ENCODE data around the gene CCDC197. TPM values are rescaled to one million over a fixed set of nuclear protein-coding genes. Genes with fewer than 3 reads are reported as not detected.

The CCDC197 gene
- polyA plus RNA-seq, 1 donor, result not detected

- Histone ChIP-seq H3K9me3 (ENCODE audit: control insufficient read depth, low read depth, low read length) (no peaks in the 10 kb centered on the region), H3K27ac (ENCODE audit: low read length) (peak overlapping the region; percentile 4), H3K27me3 (ENCODE audit: control insufficient read depth, insufficient read depth, low read length) (no peaks in the 10 kb centered on the region), H3K36me3 (ENCODE audit: control insufficient read depth, insufficient read depth, low read length) (no peaks in the 10 kb centered on the region), H3K4me3 (ENCODE audit: low read length) (no peak overlapping the region), H3K4me1 (ENCODE audit: control insufficient read depth, insufficient read depth, low read length) (peaks cover 26% of the 10 kb centered on the region)
- WGBS (ENCODE audit: insufficient coverage, low lambda C conversion rate), result no CpG with 5 or more reads among the region's 16 CpGs
- DNase-seq, result no peak
Measured at GRCh38 chr14:93962701-93963601, 34.1 kb upstream of the CCDC197 start.

- WGBS (ENCODE audit: insufficient coverage, low lambda C conversion rate), result no CpG with 5 or more reads among the region's 4 CpGs
- Histone ChIP-seq H3K27me3 (ENCODE audit: control insufficient read depth, insufficient read depth, low read length) (no peaks in the 10 kb centered on the region), H3K4me3 (ENCODE audit: low read length) (no peak overlapping the region), H3K9me3 (ENCODE audit: control insufficient read depth, low read depth, low read length) (no peaks in the 10 kb centered on the region), H3K36me3 (ENCODE audit: control insufficient read depth, insufficient read depth, low read length) (no peaks in the 10 kb centered on the region), H3K4me1 (ENCODE audit: control insufficient read depth, insufficient read depth, low read length) (peaks cover 19% of the 10 kb centered on the region), H3K27ac (ENCODE audit: low read length) (no peak overlapping the region)
- no peak for DNase-seq
Measured at GRCh38 chr14:93963692-93964091, 33.4 kb upstream of the CCDC197 start.

DNA sequence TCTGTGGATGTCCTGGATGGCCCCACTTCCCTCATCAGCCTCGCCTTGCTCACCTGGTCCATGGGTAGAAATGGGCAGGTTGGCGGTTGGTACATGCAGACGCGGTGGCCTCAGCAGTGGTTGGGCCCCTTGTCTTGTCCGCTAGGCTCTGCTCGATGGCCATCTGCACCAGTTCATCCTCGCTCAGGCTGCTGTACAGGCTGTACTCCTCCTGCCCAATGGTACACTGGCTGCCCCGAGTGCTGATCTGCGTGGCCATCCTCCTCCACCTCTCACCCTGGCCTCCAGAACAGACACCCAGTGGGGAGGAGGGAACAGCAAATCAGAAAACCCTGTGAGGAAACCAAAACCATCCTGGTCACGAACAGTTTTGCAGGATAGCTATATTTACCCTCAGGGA is 32.8 kb upstream of the CCDC197 start:
- DNase-seq, result no peak
- Histone ChIP-seq H3K4me3 (ENCODE audit: low read length) (no peak overlapping the region), H3K4me1 (ENCODE audit: control insufficient read depth, insufficient read depth, low read length) (peaks cover 13% of the 10 kb centered on the region), H3K9me3 (ENCODE audit: control insufficient read depth, low read depth, low read length) (no peaks in the 10 kb centered on the region), H3K27ac (ENCODE audit: low read length) (no peak overlapping the region), H3K36me3 (ENCODE audit: control insufficient read depth, insufficient read depth, low read length) (no peaks in the 10 kb centered on the region), H3K27me3 (ENCODE audit: control insufficient read depth, insufficient read depth, low read length) (no peaks in the 10 kb centered on the region)
- no CpG with 5 or more reads among the region's 10 CpGs for WGBS (ENCODE audit: insufficient coverage, low lambda C conversion rate)

- Histone ChIP-seq H3K27ac (ENCODE audit: low read length) (no peak overlapping the region), H3K36me3 (ENCODE audit: control insufficient read depth, insufficient read depth, low read length) (no peaks in the 10 kb centered on the region), H3K27me3 (ENCODE audit: control insufficient read depth, insufficient read depth, low read length) (no peaks in the 10 kb centered on the region), H3K4me1 (ENCODE audit: control insufficient read depth, insufficient read depth, low read length) (peaks cover 8% of the 10 kb centered on the region), H3K4me3 (ENCODE audit: low read length) (no peak overlapping the region), H3K9me3 (ENCODE audit: control insufficient read depth, low read depth, low read length) (no peaks in the 10 kb centered on the region)
- 93% methylated on average over 2 of the region's 3 CpGs for WGBS (ENCODE audit: insufficient coverage, low lambda C conversion rate)
- DNase-seq, result no peak
Measured at GRCh38 chr14:93964820-93965286, 32.2 kb upstream of the CCDC197 start.

DNA sequence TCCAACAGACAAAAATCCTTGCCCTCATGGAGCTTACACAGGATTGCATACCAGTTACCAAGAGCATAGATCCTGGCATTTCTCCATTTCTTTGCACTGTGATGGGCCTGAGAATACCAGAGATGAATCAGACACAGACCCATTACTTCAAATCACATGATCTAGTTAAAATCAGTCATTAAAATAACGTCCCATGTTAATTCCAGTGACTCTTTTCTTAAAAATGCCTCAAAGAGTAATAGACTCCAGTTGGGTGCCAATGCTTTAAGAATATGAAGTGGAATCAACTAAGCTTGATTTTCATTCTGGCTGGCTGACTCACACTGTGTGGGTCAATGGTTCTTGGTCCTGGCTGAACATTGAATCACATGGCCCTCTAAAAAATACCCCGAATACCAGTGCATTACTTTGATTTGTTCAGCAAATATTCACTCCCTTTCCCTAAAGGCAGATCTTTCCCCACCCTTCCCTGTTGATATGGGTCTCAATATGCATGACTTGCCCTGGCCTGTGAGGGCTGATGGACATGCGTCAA is 31.7 kb upstream of the CCDC197 start:
- no peak overlapping the region for H3K27ac ChIP-seq (ENCODE audit: low read length)
- H3K27me3 ChIP-seq (ENCODE audit: control insufficient read depth, insufficient read depth, low read length), result no peaks in the 10 kb centered on the region
- no peak overlapping the region for H3K4me3 ChIP-seq (ENCODE audit: low read length)
- no peaks in the 10 kb centered on the region for H3K36me3 ChIP-seq (ENCODE audit: control insufficient read depth, insufficient read depth, low read length)
- no peak for DNase-seq
- no CpG with 5 or more reads among the region's 3 CpGs for WGBS (ENCODE audit: insufficient coverage, low lambda C conversion rate)
- peaks cover 3% of the 10 kb centered on the region for H3K4me1 ChIP-seq (ENCODE audit: control insufficient read depth, insufficient read depth, low read length)
- H3K9me3 ChIP-seq (ENCODE audit: control insufficient read depth, low read depth, low read length), result no peaks in the 10 kb centered on the region

DNA sequence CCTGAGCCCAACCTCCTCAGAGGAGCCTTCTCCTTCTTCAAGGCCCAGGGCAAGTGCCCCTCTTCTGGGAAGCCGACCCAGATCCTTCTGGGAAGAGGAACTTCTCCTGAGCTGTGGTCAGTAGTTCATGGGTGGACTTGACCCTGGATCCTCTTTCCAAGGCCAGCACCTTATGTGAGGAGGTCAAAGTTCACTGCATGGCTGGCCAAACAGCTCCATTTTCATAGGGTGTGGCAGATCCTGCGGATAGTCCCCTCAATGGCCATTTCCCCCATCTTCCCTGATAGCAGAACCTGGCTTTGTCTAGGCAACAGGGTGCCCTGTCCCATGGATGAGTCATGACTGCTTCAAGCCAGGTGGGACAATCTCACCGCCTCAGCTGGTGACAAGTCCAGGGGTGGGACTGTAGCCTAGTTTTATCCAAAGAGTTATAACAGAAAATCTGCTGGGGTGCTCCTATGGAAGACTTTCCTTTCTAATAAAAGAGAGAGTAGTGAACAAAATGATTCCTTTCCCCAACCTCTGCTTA is 31.1 kb upstream of the CCDC197 start:
- Histone ChIP-seq H3K9me3 (ENCODE audit: control insufficient read depth, low read depth, low read length) (no peaks in the 10 kb centered on the region), H3K4me3 (ENCODE audit: low read length) (no peak overlapping the region), H3K27me3 (ENCODE audit: control insufficient read depth, insufficient read depth, low read length) (no peaks in the 10 kb centered on the region), H3K27ac (ENCODE audit: low read length) (no peak overlapping the region), H3K4me1 (ENCODE audit: control insufficient read depth, insufficient read depth, low read length) (no peaks in the 10 kb centered on the region), H3K36me3 (ENCODE audit: control insufficient read depth, insufficient read depth, low read length) (no peaks in the 10 kb centered on the region)
- WGBS (ENCODE audit: insufficient coverage, low lambda C conversion rate), result no CpG with 5 or more reads among the region's 3 CpGs
- DNase-seq, result no peak

DNA sequence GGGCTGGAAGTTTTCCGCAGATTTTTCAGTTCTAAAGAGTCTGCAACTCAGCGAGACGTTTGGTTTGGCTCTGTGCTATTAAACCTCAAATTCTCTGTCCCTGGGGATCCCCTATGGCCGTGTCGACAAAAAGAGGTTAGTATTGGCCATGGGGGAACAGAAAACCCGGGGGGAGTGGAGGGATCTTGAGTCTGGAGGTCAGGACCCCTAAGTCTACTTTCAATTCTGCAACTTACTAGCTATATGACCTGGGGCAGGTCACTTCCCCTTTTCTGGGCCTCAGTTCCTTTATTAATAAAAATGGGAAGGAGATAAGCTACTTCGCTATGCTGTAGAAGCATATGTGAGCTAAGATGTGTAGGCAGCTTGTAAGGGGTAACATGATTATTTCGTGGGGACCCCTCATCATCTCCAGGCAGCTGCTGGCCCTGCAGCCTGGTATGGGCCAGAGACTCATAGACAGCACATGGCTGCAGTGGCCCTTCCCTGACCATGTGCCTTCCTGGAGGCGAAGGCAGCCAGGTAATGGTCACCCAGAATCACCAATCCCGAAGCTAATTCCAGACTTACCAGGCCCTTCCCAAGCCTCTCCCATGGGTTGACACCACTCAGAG is 29.4 kb upstream of the CCDC197 start:
- Histone ChIP-seq H3K27me3 (ENCODE audit: control insufficient read depth, insufficient read depth, low read length) (no peaks in the 10 kb centered on the region), H3K4me3 (ENCODE audit: low read length) (no peak overlapping the region), H3K4me1 (ENCODE audit: control insufficient read depth, insufficient read depth, low read length) (no peaks in the 10 kb centered on the region), H3K27ac (ENCODE audit: low read length) (no peak overlapping the region), H3K9me3 (ENCODE audit: control insufficient read depth, low read depth, low read length) (no peaks in the 10 kb centered on the region), H3K36me3 (ENCODE audit: control insufficient read depth, insufficient read depth, low read length) (no peaks in the 10 kb centered on the region)
- WGBS (ENCODE audit: insufficient coverage, low lambda C conversion rate), result no CpG with 5 or more reads among the region's 10 CpGs
- DNase-seq, result no peak

DNA sequence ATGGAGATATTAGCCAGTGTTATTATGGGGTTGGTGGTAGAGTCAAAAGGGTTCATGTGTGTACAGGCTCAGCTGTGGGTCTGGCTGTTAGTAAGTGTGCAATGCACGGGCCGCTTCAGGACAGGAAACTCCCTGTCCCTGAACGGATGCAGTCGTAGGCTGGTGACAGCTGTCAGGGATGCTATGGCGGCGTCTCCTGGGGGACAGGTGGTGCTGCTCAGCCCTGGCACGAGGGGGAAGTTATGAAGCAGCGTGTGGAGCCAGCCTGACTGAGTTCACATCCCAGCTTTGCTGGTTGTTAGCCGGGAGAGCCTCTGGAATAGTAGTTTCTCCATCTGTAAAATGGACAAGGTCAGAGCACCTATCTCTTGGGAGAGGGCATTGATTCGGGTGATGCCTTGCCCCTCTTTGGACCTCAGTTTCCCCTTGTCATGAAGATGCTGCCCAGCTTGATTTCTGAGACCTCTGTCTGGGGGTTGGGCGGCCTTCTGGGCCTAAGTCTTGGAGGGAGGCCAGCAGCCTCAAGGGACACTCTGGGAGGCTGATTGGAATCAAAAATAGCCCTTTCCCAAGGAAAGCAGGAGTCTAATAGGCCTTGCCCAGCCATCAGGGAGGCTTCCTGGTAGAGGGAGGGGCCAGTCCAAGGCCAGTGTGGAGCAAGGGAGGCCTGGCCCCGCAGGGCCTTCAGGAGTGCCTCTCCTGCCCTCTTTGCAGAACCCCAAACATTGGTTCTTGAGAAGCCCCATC is 27.8 kb upstream of the CCDC197 start:
- no peaks in the 10 kb centered on the region for H3K36me3 ChIP-seq (ENCODE audit: control insufficient read depth, insufficient read depth, low read length)
- H3K27ac ChIP-seq (ENCODE audit: low read length), result no peak overlapping the region
- H3K4me3 ChIP-seq (ENCODE audit: low read length), result no peak overlapping the region
- DNase-seq, result no peak
- H3K27me3 ChIP-seq (ENCODE audit: control insufficient read depth, insufficient read depth, low read length), result no peaks in the 10 kb centered on the region
- WGBS (ENCODE audit: insufficient coverage, low lambda C conversion rate), result no CpG with 5 or more reads among the region's 12 CpGs
- H3K9me3 ChIP-seq (ENCODE audit: control insufficient read depth, low read depth, low read length), result no peaks in the 10 kb centered on the region
- H3K4me1 ChIP-seq (ENCODE audit: control insufficient read depth, insufficient read depth, low read length), result no peaks in the 10 kb centered on the region

DNA sequence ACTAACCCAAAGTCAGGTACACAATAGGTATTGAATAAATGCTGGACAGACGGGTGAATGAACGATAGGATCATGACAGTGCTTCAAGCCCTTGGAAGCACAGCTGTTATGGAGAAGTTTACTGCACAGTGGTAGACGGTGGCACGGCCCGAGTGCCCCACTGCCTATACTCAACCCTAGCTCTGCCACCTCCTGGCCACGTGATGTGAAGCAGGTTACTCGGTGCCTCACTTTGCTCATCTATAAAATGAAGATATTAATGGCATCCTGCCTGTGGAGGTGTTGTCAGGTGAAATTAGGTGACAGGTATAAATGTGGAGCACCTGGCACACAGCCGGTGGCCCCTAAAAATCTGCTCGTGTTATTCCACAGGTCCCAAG is 26.5 kb upstream of the CCDC197 start:
- WGBS (ENCODE audit: insufficient coverage, low lambda C conversion rate), result no CpG with 5 or more reads among the region's 9 CpGs
- peak in 1 of 2 donors; percentile 38 for DNase-seq
- Histone ChIP-seq H3K4me3 (ENCODE audit: low read length) (no peak overlapping the region), H3K4me1 (ENCODE audit: control insufficient read depth, insufficient read depth, low read length) (no peaks in the 10 kb centered on the region), H3K27me3 (ENCODE audit: control insufficient read depth, insufficient read depth, low read length) (no peaks in the 10 kb centered on the region), H3K36me3 (ENCODE audit: control insufficient read depth, insufficient read depth, low read length) (no peaks in the 10 kb centered on the region), H3K9me3 (ENCODE audit: control insufficient read depth, low read depth, low read length) (no peaks in the 10 kb centered on the region), H3K27ac (ENCODE audit: low read length) (no peak overlapping the region)
